ENCODE results near the gene XPC. TPM values are rescaled to one million over a fixed set of nuclear protein-coding genes. Genes with fewer than 3 reads are reported as not detected.

XPC gene
- polyA plus RNA-seq (2012; rRNA removed) = 50.0 and 52.0 TPM in 2 replicates
- polyA plus RNA-seq (2012; cell fraction: cytosol; rRNA removed) = 41.9 and 42.1 TPM in 2 replicates
- polyA plus RNA-seq (2012; cell fraction: nucleus; rRNA removed) = 140 and 154 TPM in 2 replicates

DNA sequence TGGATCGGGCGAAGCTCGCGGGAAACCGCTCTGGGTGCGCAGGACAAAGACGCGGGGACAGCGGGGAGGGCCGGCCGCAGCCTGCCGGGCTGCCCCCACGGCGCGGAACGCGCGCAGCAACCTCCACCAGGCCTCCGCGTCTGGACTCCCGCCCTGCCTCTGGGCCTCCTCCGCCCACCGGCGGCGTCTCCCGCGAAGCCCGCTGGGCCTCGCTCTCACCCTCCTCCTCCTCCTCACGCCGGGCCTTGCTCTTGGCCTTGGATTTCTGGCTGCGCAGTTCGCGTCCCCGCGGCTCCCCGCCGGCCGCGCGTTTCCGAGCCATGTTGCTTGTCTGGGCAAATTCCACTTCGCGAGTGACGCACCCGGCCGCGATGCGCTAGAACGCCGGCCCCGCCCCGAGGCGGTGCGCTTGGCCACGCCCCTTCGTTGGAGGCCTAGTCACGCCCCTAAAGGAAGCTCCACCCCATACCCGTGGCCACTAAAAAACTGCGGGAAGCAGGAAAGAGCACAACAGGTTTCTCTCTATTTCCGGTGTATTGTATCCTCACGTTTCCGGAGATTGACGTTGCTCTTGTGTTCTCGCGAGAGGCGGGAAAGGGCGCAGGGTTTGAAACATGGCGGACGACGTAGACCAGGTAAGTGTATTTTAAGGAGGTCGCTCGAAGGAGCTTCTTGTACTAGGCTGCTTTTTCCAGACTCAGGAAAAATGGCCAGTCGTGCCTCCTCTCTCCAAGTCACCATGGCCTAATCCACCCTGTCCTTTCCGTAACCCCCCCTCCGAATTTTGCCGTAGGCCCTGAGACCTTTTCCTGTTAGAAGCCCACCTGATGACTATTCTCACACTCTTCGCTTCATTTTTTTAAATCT is at the start of gene XPC, which contains the start of gene LSM3:
Gene XPC (minus strand): TSS at position 355 of the 867 bp plus-strand sequence. CDS start 33 bp downstream, at position 322.
Gene LSM3 (plus strand): TSS at position 571 of the 867 bp plus-strand sequence. CDS start 44 bp downstream, at position 615.
- Histone ChIP-seq H4K20me1 (ENCODE audit: insufficient read depth) (peaks cover 14% of the 10 kb centered on the region; the same call in 1 of the 2 replicates), H2AFZ (ENCODE audit: low read depth) (peak within 1 kb of the TSS; percentile 75), H3K4me1 (ENCODE audit: control insufficient read depth in 1 of 2, insufficient read depth in 2 of 2, low read depth in 1 of 2, low read length in 1 of 2) (peaks cover 17 to 34% of the 10 kb centered on the region in 2 experiments; a peak in 3 of 4 replicates), H3K9me2 (no peaks in the 10 kb centered on the region), H3K27ac (ENCODE audit: low read depth in 2 of 2, low read length in 1 of 2) (peak within 1 kb of the TSS; percentile 90 to 94), H3K4me3 (ENCODE audit: low read depth in 2 of 2, low read length in 1 of 2) (peak within 1 kb of the TSS; percentile 90 to 98), H3K79me2 (ENCODE audit: insufficient read depth) (peaks cover 84% of the 10 kb centered on the region), H3K27me3 (ENCODE audit: insufficient read depth) (no peaks in the 10 kb centered on the region), H3F3A (replicated peaks; ENCODE audit: insufficient read depth) (peaks cover 11% of the 10 kb centered on the region), H3K9me3 (no peaks in the 10 kb centered on the region), H3K36me3 (replicated peaks in 1 of 2; ENCODE audit: control insufficient read depth in 1 of 2, insufficient read depth in 2 of 2, low read length in 1 of 2) (peaks cover 21 to 22% of the 10 kb centered on the region in 2 experiments), H3K4me2 (peak within 1 kb of the TSS; percentile 90), H3K9ac (peak within 1 kb of the TSS; percentile 94)
- WGBS (ENCODE audit: low lambda C conversion rate) = under 1% methylated on average over 25 of the region's 78 CpGs
- CTCF ChIA-PET = interaction anchor here (1.1 to 3.1 kb wide), 8 partner anchors 11 to 330 kb away, joined by 3 to 28 read pairs (median 4); no protein-coding TSS in a partner anchor
- POLR2A ChIA-PET = interaction anchor here (0.6 to 2.0 kb wide), 11 partner anchors 11 to 1389 kb away, joined by 3 to 35 read pairs (median 4); partner anchors contain the start of genes CHCHD4, RBSN, SLC6A6 and TMEM43
- DNase-seq = peak; percentile 95
- TF ChIP-seq SIN3A (IDR thresholded peaks at IDR 0.05; ENCODE audit: borderline replicate concordance, low read depth, low read length) = peak; percentile 96
- TF ChIP-seq TCF12 (IDR thresholded peaks at IDR 0.05) = no peak
- TF ChIP-seq, protein P1, sequence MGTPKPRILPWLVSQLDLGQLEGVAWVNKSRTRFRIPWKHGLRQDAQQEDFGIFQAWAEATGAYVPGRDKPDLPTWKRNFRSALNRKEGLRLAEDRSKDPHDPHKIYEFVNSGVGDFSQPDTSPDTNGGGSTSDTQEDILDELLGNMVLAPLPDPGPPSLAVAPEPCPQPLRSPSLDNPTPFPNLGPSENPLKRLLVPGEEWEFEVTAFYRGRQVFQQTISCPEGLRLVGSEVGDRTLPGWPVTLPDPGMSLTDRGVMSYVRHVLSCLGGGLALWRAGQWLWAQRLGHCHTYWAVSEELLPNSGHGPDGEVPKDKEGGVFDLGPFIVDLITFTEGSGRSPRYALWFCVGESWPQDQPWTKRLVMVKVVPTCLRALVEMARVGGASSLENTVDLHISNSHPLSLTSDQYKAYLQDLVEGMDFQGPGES (IDR thresholded peaks at IDR 0.05; ENCODE audit: low read depth, low read length) = no peak
- no peak for TF ChIP-seq MEF2A (IDR thresholded peaks at IDR 0.05; ENCODE audit: borderline replicate concordance, low read depth)
- TF ChIP-seq RFX5 (IDR thresholded peaks at IDR 0.05; ENCODE audit: low read length) = 0 out of 2 replicates have a peak, but pooled peaks have one; percentile 41
- TF ChIP-seq MXI1 (IDR thresholded peaks at IDR 0.05; ENCODE audit: low read depth, low read length) = peak; percentile 79
- TF ChIP-seq, protein P2, sequence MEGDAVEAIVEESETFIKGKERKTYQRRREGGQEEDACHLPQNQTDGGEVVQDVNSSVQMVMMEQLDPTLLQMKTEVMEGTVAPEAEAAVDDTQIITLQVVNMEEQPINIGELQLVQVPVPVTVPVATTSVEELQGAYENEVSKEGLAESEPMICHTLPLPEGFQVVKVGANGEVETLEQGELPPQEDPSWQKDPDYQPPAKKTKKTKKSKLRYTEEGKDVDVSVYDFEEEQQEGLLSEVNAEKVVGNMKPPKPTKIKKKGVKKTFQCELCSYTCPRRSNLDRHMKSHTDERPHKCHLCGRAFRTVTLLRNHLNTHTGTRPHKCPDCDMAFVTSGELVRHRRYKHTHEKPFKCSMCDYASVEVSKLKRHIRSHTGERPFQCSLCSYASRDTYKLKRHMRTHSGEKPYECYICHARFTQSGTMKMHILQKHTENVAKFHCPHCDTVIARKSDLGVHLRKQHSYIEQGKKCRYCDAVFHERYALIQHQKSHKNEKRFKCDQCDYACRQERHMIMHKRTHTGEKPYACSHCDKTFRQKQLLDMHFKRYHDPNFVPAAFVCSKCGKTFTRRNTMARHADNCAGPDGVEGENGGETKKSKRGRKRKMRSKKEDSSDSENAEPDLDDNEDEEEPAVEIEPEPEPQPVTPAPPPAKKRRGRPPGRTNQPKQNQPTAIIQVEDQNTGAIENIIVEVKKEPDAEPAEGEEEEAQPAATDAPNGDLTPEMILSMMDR (IDR thresholded peaks at IDR 0.05) = no peak
- no peak for TF ChIP-seq JUND (IDR thresholded peaks at IDR 0.05)
- peak; percentile 33; the same call in 1 of the 2 replicates for TF ChIP-seq FOSL2 (IDR thresholded peaks at IDR 0.05; ENCODE audit: borderline replicate concordance, low read depth)
- TF ChIP-seq FOXJ3 (CRISPR knock-in tag; IDR thresholded peaks at IDR 0.05) = no peak
- TF ChIP-seq, protein P3, sequence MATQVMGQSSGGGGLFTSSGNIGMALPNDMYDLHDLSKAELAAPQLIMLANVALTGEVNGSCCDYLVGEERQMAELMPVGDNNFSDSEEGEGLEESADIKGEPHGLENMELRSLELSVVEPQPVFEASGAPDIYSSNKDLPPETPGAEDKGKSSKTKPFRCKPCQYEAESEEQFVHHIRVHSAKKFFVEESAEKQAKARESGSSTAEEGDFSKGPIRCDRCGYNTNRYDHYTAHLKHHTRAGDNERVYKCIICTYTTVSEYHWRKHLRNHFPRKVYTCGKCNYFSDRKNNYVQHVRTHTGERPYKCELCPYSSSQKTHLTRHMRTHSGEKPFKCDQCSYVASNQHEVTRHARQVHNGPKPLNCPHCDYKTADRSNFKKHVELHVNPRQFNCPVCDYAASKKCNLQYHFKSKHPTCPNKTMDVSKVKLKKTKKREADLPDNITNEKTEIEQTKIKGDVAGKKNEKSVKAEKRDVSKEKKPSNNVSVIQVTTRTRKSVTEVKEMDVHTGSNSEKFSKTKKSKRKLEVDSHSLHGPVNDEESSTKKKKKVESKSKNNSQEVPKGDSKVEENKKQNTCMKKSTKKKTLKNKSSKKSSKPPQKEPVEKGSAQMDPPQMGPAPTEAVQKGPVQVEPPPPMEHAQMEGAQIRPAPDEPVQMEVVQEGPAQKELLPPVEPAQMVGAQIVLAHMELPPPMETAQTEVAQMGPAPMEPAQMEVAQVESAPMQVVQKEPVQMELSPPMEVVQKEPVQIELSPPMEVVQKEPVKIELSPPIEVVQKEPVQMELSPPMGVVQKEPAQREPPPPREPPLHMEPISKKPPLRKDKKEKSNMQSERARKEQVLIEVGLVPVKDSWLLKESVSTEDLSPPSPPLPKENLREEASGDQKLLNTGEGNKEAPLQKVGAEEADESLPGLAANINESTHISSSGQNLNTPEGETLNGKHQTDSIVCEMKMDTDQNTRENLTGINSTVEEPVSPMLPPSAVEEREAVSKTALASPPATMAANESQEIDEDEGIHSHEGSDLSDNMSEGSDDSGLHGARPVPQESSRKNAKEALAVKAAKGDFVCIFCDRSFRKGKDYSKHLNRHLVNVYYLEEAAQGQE (IDR thresholded peaks at IDR 0.05; ENCODE audit: low read depth, low read length) = no peak
- TF ChIP-seq ELF1 (IDR thresholded peaks at IDR 0.05) = peak; percentile 93
- TF ChIP-seq, protein P4, sequence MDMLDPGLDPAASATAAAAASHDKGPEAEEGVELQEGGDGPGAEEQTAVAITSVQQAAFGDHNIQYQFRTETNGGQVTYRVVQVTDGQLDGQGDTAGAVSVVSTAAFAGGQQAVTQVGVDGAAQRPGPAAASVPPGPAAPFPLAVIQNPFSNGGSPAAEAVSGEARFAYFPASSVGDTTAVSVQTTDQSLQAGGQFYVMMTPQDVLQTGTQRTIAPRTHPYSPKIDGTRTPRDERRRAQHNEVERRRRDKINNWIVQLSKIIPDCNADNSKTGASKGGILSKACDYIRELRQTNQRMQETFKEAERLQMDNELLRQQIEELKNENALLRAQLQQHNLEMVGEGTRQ (IDR thresholded peaks at IDR 0.05; ENCODE audit: borderline replicate concordance, low read depth, low read length) = no peak
- TF ChIP-seq, protein P5, sequence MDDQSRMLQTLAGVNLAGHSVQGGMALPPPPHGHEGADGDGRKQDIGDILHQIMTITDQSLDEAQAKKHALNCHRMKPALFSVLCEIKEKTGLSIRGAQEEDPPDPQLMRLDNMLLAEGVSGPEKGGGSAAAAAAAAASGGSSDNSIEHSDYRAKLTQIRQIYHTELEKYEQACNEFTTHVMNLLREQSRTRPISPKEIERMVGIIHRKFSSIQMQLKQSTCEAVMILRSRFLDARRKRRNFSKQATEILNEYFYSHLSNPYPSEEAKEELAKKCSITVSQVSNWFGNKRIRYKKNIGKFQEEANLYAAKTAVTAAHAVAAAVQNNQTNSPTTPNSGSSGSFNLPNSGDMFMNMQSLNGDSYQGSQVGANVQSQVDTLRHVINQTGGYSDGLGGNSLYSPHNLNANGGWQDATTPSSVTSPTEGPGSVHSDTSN (IDR thresholded peaks at IDR 0.05) = 0 out of 2 replicates have a peak, but pooled peaks have one; percentile 17
- no peak for TF ChIP-seq RXRA (IDR thresholded peaks at IDR 0.05; ENCODE audit: borderline replicate concordance, low read depth)
- TF ChIP-seq EP300 (IDR thresholded peaks at IDR 0.05; ENCODE audit: borderline replicate concordance in 1 of 2, low read depth in 1 of 2, low read length in 1 of 2) = no peak; a peak in 2 of 4 replicates
- TF ChIP-seq RAD21 (IDR thresholded peaks at IDR 0.05; ENCODE audit: low read length) = no peak
- TF ChIP-seq, protein P6, sequence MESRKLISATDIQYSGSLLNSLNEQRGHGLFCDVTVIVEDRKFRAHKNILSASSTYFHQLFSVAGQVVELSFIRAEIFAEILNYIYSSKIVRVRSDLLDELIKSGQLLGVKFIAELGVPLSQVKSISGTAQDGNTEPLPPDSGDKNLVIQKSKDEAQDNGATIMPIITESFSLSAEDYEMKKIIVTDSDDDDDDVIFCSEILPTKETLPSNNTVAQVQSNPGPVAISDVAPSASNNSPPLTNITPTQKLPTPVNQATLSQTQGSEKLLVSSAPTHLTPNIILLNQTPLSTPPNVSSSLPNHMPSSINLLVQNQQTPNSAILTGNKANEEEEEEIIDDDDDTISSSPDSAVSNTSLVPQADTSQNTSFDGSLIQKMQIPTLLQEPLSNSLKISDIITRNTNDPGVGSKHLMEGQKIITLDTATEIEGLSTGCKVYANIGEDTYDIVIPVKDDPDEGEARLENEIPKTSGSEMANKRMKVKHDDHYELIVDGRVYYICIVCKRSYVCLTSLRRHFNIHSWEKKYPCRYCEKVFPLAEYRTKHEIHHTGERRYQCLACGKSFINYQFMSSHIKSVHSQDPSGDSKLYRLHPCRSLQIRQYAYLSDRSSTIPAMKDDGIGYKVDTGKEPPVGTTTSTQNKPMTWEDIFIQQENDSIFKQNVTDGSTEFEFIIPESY (IDR thresholded peaks at IDR 0.05; ENCODE audit: borderline replicate concordance, low read depth) = peak; percentile 99
- TF ChIP-seq EZH2phosphoT487 (IDR thresholded peaks at IDR 0.05; ENCODE audit: borderline replicate concordance, low read depth) = no peak

Data from SK-N-SH (cell line).